ENCODE measurements around the gene HRH1. TPM values are rescaled to one million over a fixed set of nuclear protein-coding genes. Genes with fewer than 3 reads are reported as not detected.
"Not testable (repeated sequence)": the region's sequence is repeated elsewhere in the genome, so short reads cannot be mapped to it uniquely, and the experiment has no call there.

Gene HRH1
- total RNA-seq, 1 donor from 2014 or later = not detected

DNA sequence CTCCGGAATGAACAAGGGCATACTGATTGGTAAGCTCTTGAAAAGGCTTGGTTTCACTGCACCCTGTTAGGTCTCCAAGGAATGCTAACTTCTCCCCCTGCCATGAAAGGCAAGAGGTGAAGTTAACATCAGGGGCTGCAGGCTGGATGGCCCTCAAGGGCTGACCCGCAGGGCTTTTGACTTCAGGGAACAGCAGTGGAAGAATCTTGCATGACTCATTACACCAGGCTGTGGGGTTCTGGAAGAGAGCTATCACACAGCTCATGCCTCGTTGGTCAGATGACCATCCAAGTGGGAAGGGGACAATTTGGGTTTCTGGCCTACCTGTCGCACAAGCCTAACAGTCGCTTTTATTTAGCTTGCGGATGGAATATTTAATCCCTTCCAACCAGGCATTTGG, 94.3 kb downstream of the HRH1 start:
- POLR2A ChIA-PET = interaction anchor here (0.6 kb wide), 1 partner anchor 1247 kb away, joined by 10 read pairs; no protein-coding TSS in a partner anchor

DNA sequence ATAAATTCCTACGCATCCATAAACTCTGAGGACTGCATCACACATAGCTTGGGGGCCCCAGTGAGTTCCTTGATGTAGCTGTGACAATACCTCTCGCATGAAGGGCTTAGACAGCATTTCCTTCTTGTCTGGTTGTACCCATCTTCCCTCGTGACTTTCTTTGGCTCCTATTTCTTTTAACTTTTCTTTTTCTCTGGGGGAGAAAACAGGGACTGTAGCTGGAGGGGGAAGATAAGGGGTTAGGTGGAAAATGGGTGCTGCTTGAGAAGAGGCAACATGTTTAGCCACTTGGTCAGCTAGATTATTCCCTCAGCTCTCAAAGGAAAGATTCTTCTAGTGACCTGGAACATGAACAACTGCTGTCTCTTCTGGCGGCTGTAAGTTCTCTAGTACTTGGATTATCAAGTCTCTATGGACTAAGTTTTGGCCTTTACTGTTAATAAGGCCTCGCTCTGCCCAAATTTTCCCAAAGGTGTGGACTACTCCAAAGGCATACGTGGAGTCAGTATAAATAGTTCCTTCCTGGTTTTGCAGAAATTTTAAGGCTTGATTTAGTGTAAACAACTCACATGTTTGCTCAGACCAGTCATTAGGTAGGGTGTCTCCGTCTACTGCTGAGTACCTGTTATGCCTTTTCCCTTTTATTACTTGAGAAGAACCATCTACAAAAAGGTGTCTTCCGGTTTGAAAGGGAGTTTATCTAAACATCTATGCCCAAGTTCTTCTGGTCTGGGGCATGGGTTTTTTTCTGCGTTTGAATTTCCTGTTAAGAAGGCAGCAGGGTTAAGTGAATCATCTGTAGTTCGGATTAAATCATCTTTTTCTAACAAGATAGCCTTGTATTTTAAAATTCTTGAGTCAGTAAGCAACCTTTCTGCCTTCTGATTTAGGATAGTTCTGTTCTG, 96.9 kb downstream of the HRH1 start:
- Mint-ChIP-seq H3K4me3 (no peak overlapping the region), H3K36me3 (ENCODE audit: low read depth) (no peaks in the 10 kb centered on the region), H3K27ac (no peak overlapping the region), H3K27me3 (peaks cover 18% of the 10 kb centered on the region), H3K9me3 (no peaks in the 10 kb centered on the region), H3K4me1 (no peaks in the 10 kb centered on the region)
- no peak for DNase-seq
- ATAC-seq (ENCODE audit: low read depth) = no peak
- POLR2A ChIA-PET = no interaction called here
- CTCF ChIA-PET = interaction anchor here (0.8 kb wide), 1 partner anchor 13 kb away, joined by 3 read pairs; no protein-coding TSS in a partner anchor
- TF ChIP-seq, protein P1, sequence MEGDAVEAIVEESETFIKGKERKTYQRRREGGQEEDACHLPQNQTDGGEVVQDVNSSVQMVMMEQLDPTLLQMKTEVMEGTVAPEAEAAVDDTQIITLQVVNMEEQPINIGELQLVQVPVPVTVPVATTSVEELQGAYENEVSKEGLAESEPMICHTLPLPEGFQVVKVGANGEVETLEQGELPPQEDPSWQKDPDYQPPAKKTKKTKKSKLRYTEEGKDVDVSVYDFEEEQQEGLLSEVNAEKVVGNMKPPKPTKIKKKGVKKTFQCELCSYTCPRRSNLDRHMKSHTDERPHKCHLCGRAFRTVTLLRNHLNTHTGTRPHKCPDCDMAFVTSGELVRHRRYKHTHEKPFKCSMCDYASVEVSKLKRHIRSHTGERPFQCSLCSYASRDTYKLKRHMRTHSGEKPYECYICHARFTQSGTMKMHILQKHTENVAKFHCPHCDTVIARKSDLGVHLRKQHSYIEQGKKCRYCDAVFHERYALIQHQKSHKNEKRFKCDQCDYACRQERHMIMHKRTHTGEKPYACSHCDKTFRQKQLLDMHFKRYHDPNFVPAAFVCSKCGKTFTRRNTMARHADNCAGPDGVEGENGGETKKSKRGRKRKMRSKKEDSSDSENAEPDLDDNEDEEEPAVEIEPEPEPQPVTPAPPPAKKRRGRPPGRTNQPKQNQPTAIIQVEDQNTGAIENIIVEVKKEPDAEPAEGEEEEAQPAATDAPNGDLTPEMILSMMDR (IDR thresholded peaks at IDR 0.05) = no peak
- intact Hi-C loops (cut with micrococcal nuclease) = no loop called here

More for the DNA sequence above, 94.3 kb downstream of the HRH1 start:
- H3K9me3 Mint-ChIP-seq = no peaks in the 10 kb centered on the region
- H3K27ac Mint-ChIP-seq = no peak overlapping the region
- H3K27me3 Mint-ChIP-seq = peaks cover 13% of the 10 kb centered on the region
- H3K4me1 Mint-ChIP-seq = no peaks in the 10 kb centered on the region
- CTCF ChIA-PET = interaction anchor here (1.5 to 1.7 kb wide), 2 partner anchors 12 to 86 kb away, joined by 4 to 5 read pairs; no protein-coding TSS in a partner anchor
- intact Hi-C loops (cut with micrococcal nuclease) = no loop called here
- no peaks in the 10 kb centered on the region for H3K36me3 Mint-ChIP-seq (ENCODE audit: low read depth)
- no peak for DNase-seq
- TF ChIP-seq, protein P1 (IDR thresholded peaks at IDR 0.05) = no peak
- H3K4me3 Mint-ChIP-seq = no peak overlapping the region
- ATAC-seq (ENCODE audit: low read depth) = no peak

DNA sequence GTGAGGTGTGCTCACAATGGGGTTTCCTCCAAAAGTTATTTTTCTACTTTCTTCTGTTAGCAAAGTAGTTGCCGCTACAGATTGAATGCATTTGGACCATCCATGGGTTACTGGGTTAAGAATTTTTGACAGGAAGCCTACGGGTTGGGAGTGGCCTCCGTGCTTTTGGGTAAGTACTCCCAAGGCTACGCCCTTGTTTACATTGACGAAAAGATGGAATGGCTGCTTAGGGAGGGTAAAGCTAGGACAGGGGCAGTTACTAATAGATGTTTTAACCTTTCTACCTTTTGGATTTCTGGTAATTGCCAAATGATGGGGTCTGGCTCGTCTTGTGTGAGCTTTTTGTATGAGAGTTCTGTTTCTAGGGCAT, 97.5 kb downstream of the HRH1 start:
- CTCF ChIA-PET = interaction anchor here (0.8 kb wide), 1 partner anchor 14 kb away, joined by 3 read pairs; no protein-coding TSS in a partner anchor
- TF ChIP-seq, protein P1 (IDR thresholded peaks at IDR 0.05) = no peak
- no peaks in the 10 kb centered on the region for H3K9me3 Mint-ChIP-seq
- intact Hi-C loops (cut with micrococcal nuclease) = no loop called here
- peaks cover 18% of the 10 kb centered on the region for H3K27me3 Mint-ChIP-seq
- H3K36me3 Mint-ChIP-seq (ENCODE audit: low read depth) = no peaks in the 10 kb centered on the region
- ATAC-seq (ENCODE audit: low read depth) = no peak
- no peak for DNase-seq
- H3K27ac Mint-ChIP-seq = no peak overlapping the region
- H3K4me1 Mint-ChIP-seq = no peaks in the 10 kb centered on the region
- H3K4me3 Mint-ChIP-seq = no peak overlapping the region
- POLR2A ChIA-PET = no interaction called here

DNA sequence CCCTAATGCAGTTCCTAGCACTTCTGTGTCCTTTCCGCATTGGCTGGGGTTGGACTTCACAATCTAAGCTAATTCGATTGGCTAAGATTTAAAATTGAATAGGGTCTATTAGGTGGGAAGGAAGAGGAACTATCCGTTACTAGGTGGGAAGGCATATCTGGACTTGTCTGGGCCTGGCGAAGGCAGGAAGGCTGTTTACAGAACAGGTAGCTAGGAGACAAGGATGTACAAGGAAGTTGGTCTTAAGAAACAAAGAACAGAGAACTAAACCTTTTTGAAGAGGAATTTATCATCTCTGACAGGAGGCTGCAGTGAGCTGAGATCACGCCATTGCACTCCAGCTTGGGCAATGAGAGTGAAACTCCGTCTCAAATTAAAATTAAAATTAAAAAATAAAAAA, 100.6 kb downstream of the HRH1 start:
- ChIA-PET CTCF (interaction anchor here (2.2 kb wide), 1 partner anchor 19 kb away, joined by 5 read pairs; no protein-coding TSS in a partner anchor), POLR2A (interaction anchor here (0.6 kb wide), 1 partner anchor 80 kb away, joined by 5 read pairs; no protein-coding TSS in a partner anchor)
- intact Hi-C loops (cut with micrococcal nuclease) = no loop called here
- TF ChIP-seq, protein P1 (IDR thresholded peaks at IDR 0.05) = no peak
- H3K27me3 Mint-ChIP-seq = peaks cover 21% of the 10 kb centered on the region
- no peaks in the 10 kb centered on the region for H3K36me3 Mint-ChIP-seq (ENCODE audit: low read depth)
- H3K4me3 Mint-ChIP-seq = no peak overlapping the region
- ATAC-seq (ENCODE audit: low read depth) = no peak
- H3K4me1 Mint-ChIP-seq = no peaks in the 10 kb centered on the region
- no peak overlapping the region for H3K27ac Mint-ChIP-seq
- DNase-seq = no peak
- no peaks in the 10 kb centered on the region for H3K9me3 Mint-ChIP-seq

DNA sequence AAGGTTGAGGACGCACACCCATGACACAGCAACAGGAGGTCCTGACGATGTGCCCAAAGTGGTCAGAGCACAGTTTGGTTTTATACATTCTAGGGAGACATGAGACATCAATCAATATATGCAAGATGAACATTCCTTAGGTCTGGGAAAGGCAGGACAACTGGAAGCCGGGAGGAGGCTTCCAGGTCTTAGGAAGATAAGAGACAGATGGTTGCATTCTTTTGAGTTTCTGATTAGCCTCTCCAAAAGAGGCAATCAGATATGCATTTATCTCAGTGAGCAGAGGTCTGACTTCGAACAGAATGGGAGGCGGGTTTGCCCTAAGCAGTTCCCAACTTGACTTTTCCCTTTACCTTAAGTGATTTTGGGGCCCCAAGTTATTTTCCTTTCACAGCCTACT, 101.2 kb downstream of the HRH1 start:
- POLR2A ChIA-PET = not testable (repeated sequence)

More for the DNA sequence above, 101.2 kb downstream of the HRH1 start:
- ATAC-seq (ENCODE audit: low read depth); H3K9me3 Mint-ChIP-seq; DNase-seq; intact Hi-C loops (cut with micrococcal nuclease); H3K36me3 Mint-ChIP-seq (ENCODE audit: low read depth); H3K4me1 Mint-ChIP-seq; H3K27ac Mint-ChIP-seq; H3K4me3 Mint-ChIP-seq: not testable (repeated sequence)
- H3K27me3 Mint-ChIP-seq = peaks cover 19% of the 10 kb centered on the region
- CTCF ChIA-PET = interaction anchor here (2.2 kb wide), 1 partner anchor 19 kb away, joined by 5 read pairs; no protein-coding TSS in a partner anchor
